ENCODE results near the gene RAB11FIP3. TPM values are rescaled to one million over a fixed set of nuclear protein-coding genes. Genes with fewer than 3 reads are reported as not detected.

Gene RAB11FIP3
- total and polyA plus RNA-seq, 9 donors, result 18.0 to 58.1 (median 38.1) TPM

- intact Hi-C loops (cut with DNase I), result no loop called here
- WGBS, 3 donors, result 74 to 78% (median 76%) methylated on average over 14 of the region's 14 CpGs
- no peaks in the 10 kb centered on the region for H3K9me3 ChIP-seq
- TF ChIP-seq EP300 (IDR thresholded peaks at IDR 0.05) (no peak), POLR2A (IDR thresholded peaks at IDR 0.05) (no peak), CTCF (IDR thresholded peaks at IDR 0.05) (no peak)
- peaks cover 2% of the 10 kb centered on the region for H3K4me1 ChIP-seq (ENCODE audit: insufficient read depth)
- no peak overlapping the region for H3K27ac ChIP-seq
- H3K27me3 ChIP-seq, result no peaks in the 10 kb centered on the region
- H3K4me3 ChIP-seq, result no peak overlapping the region
- no peaks in the 10 kb centered on the region for H3K36me3 ChIP-seq
- DNase-seq, result no peak
Measured at GRCh38 chr16:450785-451512, 25.5 kb downstream of the RAB11FIP3 start.

- DNase-seq, result no peak
- no peak overlapping the region for H3K4me3 ChIP-seq
- no peak overlapping the region for H3K27ac ChIP-seq
- H3K27me3 ChIP-seq, result no peaks in the 10 kb centered on the region
- peaks cover 13% of the 10 kb centered on the region for H3K4me1 ChIP-seq (ENCODE audit: insufficient read depth)
- no peaks in the 10 kb centered on the region for H3K9me3 ChIP-seq
- TF ChIP-seq EP300 (IDR thresholded peaks at IDR 0.05), result no peak
- TF ChIP-seq CTCF (IDR thresholded peaks at IDR 0.05), result no peak
- no peak for TF ChIP-seq POLR2A (IDR thresholded peaks at IDR 0.05)
- 93 to 95% (median 94%) methylated on average over 13 of the region's 13 CpGs for WGBS, 3 donors
- intact Hi-C loops (cut with DNase I), result no loop called here
- no peaks in the 10 kb centered on the region for H3K36me3 ChIP-seq
Measured at GRCh38 chr16:454397-454940, 29.0 kb downstream of the RAB11FIP3 start.

- Histone ChIP-seq H3K27ac (no peak overlapping the region), H3K4me1 (ENCODE audit: insufficient read depth) (peaks cover 13% of the 10 kb centered on the region), H3K9me3 (no peaks in the 10 kb centered on the region), H3K4me3 (no peak overlapping the region), H3K36me3 (no peaks in the 10 kb centered on the region), H3K27me3 (no peaks in the 10 kb centered on the region)
- TF ChIP-seq POLR2A (IDR thresholded peaks at IDR 0.05) (no peak), CTCF (IDR thresholded peaks at IDR 0.05) (no peak), EP300 (IDR thresholded peaks at IDR 0.05) (no peak)
- DNase-seq, result no peak
- intact Hi-C loops (cut with DNase I), result no loop called here
- 89 to 91% (median 90%) methylated on average over 12 of the region's 12 CpGs for WGBS, 3 donors
Measured at GRCh38 chr16:455453-455852, 30.0 kb downstream of the RAB11FIP3 start.

GRCh38 chr16:456891-457483 lies 31.5 kb downstream of the RAB11FIP3 start:
- Histone ChIP-seq H3K27ac (no peak overlapping the region), H3K4me1 (ENCODE audit: insufficient read depth) (peaks cover 13% of the 10 kb centered on the region), H3K9me3 (no peaks in the 10 kb centered on the region), H3K27me3 (no peaks in the 10 kb centered on the region), H3K4me3 (no peak overlapping the region), H3K36me3 (no peaks in the 10 kb centered on the region)
- peak in 4 of 5 donors; percentile 35 to 70 (median 38) for DNase-seq
- no peak for TF ChIP-seq EP300 (IDR thresholded peaks at IDR 0.05)
- no peak for TF ChIP-seq CTCF (IDR thresholded peaks at IDR 0.05)
- no peak for TF ChIP-seq POLR2A (IDR thresholded peaks at IDR 0.05)
- intact Hi-C loops (cut with DNase I), result no loop called here
- 7 to 16% (median 15%) methylated on average over 11 of the region's 11 CpGs for WGBS, 3 donors

All from ovary (tissue), 9 donors.